GM19328 (cell line): Measurements from ENCODE around the gene UBE2Q2.
A peak's percentile ranks its signal among the peaks of the same experiment; 100 is the strongest.
"Not testable (repeated sequence)": the region's sequence is repeated elsewhere in the genome, so short reads cannot be mapped to it uniquely, and the experiment has no call there.

Source experiments
- ATAC-seq: cut with Tn5 transposase; IDR thresholded peaks from one replicate; pipeline ENCODE4 v1.9.1; 2021; ENCODE audit warnings: mild to moderate bottlenecking, moderate library complexity; ENCODE audit not compliant: unreplicated experiment

Gene UBE2Q2

GRCh38 chr15:75864213-75865059, 21.2 kb downstream of the UBE2Q2 start:
- ATAC-seq = no peak

GRCh38 chr15:75866045-75866444, 22.8 kb downstream of the UBE2Q2 start:
- ATAC-seq = not testable (repeated sequence)

- no peak for ATAC-seq
Observed at GRCh38 chr15:75866916-75867315, 23.7 kb downstream of the UBE2Q2 start.

GRCh38 chr15:75867449-75867848, 24.2 kb downstream of the UBE2Q2 start:
- ATAC-seq = no peak

- no peak for ATAC-seq
Observed at GRCh38 chr15:75868019-75868418, 24.8 kb downstream of the UBE2Q2 start.

- ATAC-seq = no peak
Observed at GRCh38 chr15:75869446-75869845, 26.2 kb downstream of the UBE2Q2 start.

GRCh38 chr15:75871589-75871988, 28.3 kb downstream of the UBE2Q2 start:
- not testable (repeated sequence) for ATAC-seq

GRCh38 chr15:75872403-75872990, 29.2 kb downstream of the UBE2Q2 start:
- ATAC-seq = no peak

GRCh38 chr15:75884041-75884440, 40.8 kb downstream of the UBE2Q2 start:
- no peak for ATAC-seq

GRCh38 chr15:75887178-75887577, 43.9 kb downstream of the UBE2Q2 start:
- no peak for ATAC-seq

- no peak for ATAC-seq
Observed at GRCh38 chr15:75891895-75892294, 48.6 kb downstream of the UBE2Q2 start.

- ATAC-seq = no peak
Observed at GRCh38 chr15:75895731-75896130, 52.5 kb downstream of the UBE2Q2 start.

GRCh38 chr15:75900577-75900976, 57.3 kb downstream of the UBE2Q2 start:
- no peak for ATAC-seq

- ATAC-seq = no peak
Observed at GRCh38 chr15:75902129-75902557, 58.9 kb downstream of the UBE2Q2 start.

- ATAC-seq = peak; percentile 76
Observed at GRCh38 chr15:75903331-75904239, 60.3 kb downstream of the UBE2Q2 start, which contains the start of gene FBXO22. Gene FBXO22, plus strand, starts transcription at chr15:75903878. Its CDS starts 86 bp downstream, at chr15:75903964.

GRCh38 chr15:75905231-75905630, 62.0 kb downstream of the UBE2Q2 start:
- ATAC-seq = no peak

GRCh38 chr15:75910355-75910754, 67.1 kb downstream of the UBE2Q2 start:
- not testable (repeated sequence) for ATAC-seq

GRCh38 chr15:75916978-75917377, 73.7 kb downstream of the UBE2Q2 start:
- no peak for ATAC-seq

GRCh38 chr15:75918135-75918534, 74.9 kb downstream of the UBE2Q2 start:
- no peak for ATAC-seq

- ATAC-seq = no peak
Observed at GRCh38 chr15:75920079-75920478, 76.8 kb downstream of the UBE2Q2 start.
